HG03196 (cell line): ENCODE results near the gene OR8K1.

Source experiments
- ATAC-seq: cut with Tn5 transposase; IDR thresholded peaks from one replicate; pipeline ENCODE4 v1.9.1; 2021; ENCODE audit not compliant: unreplicated experiment

OR8K1 gene

GRCh38 chr11:56345739-56346138 is at the start of gene OR8K1:
Gene OR8K1 (plus strand): TSS chr11:56346039. CDS start chr11:56346039, 0 bp downstream.
- no peak for ATAC-seq

GRCh38 chr11:56296898-56297297 is 48.9 kb upstream of the OR8K1 start:
- no peak for ATAC-seq

GRCh38 chr11:56307836-56308235 is 38.0 kb upstream of the OR8K1 start:
- ATAC-seq = no peak

- no peak for ATAC-seq
These were observed 31.0 kb upstream of the OR8K1 start, which contains the start of gene OR8K3 for GRCh38 chr11:56314844-56315243. Gene OR8K3 (plus strand): TSS chr11:56315144. CDS start chr11:56318307, 3,163 bp downstream.

- ATAC-seq = no peak
These were observed 13.9 kb upstream of the OR8K1 start for GRCh38 chr11:56331861-56332491.

GRCh38 chr11:56333156-56333555 is 12.7 kb upstream of the OR8K1 start:
- no peak for ATAC-seq

GRCh38 chr11:56340289-56340688 is 5.5 kb upstream of the OR8K1 start:
- ATAC-seq = no peak

- no peak for ATAC-seq
These were observed 8.2 kb downstream of the OR8K1 start, which contains the start of gene OR8J1 for GRCh38 chr11:56353991-56354390. Gene OR8J1 (plus strand): TSS chr11:56354291. CDS start chr11:56360247, 5,956 bp downstream.

GRCh38 chr11:56375324-56375723 is 29.5 kb downstream of the OR8K1 start, which contains the start of gene OR8U1:
Gene OR8U1 (plus strand): TSS chr11:56375624. CDS start chr11:56375624, 0 bp downstream.
- ATAC-seq = no peak

GRCh38 chr11:56380120-56380519 is 34.3 kb downstream of the OR8K1 start:
- no peak for ATAC-seq

GRCh38 chr11:56394381-56394780 is 48.5 kb downstream of the OR8K1 start:
- no peak for ATAC-seq

GRCh38 chr11:56396047-56396446 is 50.2 kb downstream of the OR8K1 start:
- no peak for ATAC-seq
